ENCODE data around the gene SUPT6H.
A peak's percentile ranks its signal among the peaks of the same experiment; 100 is the strongest.
"Not testable (repeated sequence)": the region's sequence is repeated elsewhere in the genome, so short reads cannot be mapped to it uniquely, and the experiment has no call there.

The SUPT6H gene

DNA sequence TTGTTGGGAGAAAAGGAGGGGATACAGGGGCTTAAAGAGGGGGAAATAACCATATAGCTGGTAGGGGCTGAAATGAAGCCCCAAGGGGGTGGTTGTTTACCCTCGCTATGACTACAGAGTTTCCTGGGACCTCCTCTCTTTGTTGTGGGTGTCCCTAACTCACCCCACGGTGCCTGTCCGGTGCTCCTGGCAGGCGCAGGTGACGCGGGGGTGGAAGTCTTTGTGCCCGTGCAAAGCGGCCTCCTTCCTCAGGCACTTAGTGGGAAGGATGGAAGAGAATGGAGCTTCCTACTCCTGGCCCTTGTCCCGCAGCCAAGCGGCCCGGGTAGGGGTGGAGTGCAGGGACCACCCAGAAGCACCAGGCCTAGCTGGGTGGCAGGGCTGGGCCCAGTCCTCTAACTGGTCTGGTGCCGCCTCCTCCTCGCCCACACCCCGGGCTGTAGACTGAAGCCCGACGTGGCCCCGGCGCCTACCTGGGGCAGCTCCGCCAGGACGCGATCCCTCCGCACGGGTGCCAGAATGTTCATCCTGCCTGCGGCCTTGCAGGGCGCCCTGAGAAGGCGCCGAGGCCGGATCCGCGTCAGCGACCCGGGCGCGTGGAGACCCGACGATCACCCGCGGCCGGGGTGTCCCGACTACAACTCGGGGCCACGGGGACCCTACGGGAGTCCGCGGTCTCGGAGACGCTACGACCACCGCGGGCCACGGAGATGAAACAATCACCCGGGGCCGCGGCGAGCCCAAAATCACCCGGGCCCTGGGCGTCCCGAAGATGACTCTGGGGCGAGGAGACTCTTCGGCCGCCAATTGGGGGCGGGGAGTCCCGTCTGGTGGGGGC is 55.0 kb downstream of the SUPT6H start:
- H3K4me3 ChIP-seq = peak overlapping the region; percentile 84
- no peaks in the 10 kb centered on the region for H3K27me3 ChIP-seq
- no peak for TF ChIP-seq Cebpa-rat (IDR thresholded peaks at IDR 0.05)
- peaks cover 47% of the 10 kb centered on the region for H3K36me3 ChIP-seq
- peaks cover 65% of the 10 kb centered on the region for H3K4me1 ChIP-seq
- H3K9me3 ChIP-seq = no peaks in the 10 kb centered on the region
- peaks cover 47% of the 10 kb centered on the region for H4K20me1 ChIP-seq
- peak overlapping the region; percentile 98 for H3K9ac ChIP-seq
- H3K4me2 ChIP-seq = peak overlapping the region; percentile 98
- H3K27ac ChIP-seq = peak overlapping the region; percentile 99

- no peaks in the 10 kb centered on the region for H3K27me3 ChIP-seq
- TF ChIP-seq Cebpa-rat (IDR thresholded peaks at IDR 0.05) = no peak
- peaks cover 55% of the 10 kb centered on the region for H4K20me1 ChIP-seq
- peaks cover 67% of the 10 kb centered on the region for H3K4me1 ChIP-seq
- H3K9me3 ChIP-seq = no peaks in the 10 kb centered on the region
- H3K4me3 ChIP-seq = peak within 1 kb of the TSS; percentile 84
- peak within 1 kb of the TSS; percentile 98 for H3K9ac ChIP-seq
- H3K27ac ChIP-seq = peak within 1 kb of the TSS; percentile 99
- peak within 1 kb of the TSS; percentile 98 for H3K4me2 ChIP-seq
- peaks cover 54% of the 10 kb centered on the region for H3K36me3 ChIP-seq
Measured at GRCh38 chr17:28717578-28718332, 55.8 kb downstream of the SUPT6H start, which contains the start of gene RAB34. TSS of gene RAB34 (minus strand) at chr17:28717868. CDS start at chr17:28717266, 602 bp downstream.

- Histone ChIP-seq H4K20me1 (peaks cover 62% of the 10 kb centered on the region), H3K4me2 (peak overlapping the region; percentile 98), H3K9me3 (no peaks in the 10 kb centered on the region), H3K27me3 (no peaks in the 10 kb centered on the region), H3K36me3 (peaks cover 54% of the 10 kb centered on the region), H3K4me1 (peaks cover 67% of the 10 kb centered on the region), H3K4me3 (peak overlapping the region; percentile 84), H3K9ac (peak overlapping the region; percentile 98), H3K27ac (peak overlapping the region; percentile 99)
- TF ChIP-seq Cebpa-rat (IDR thresholded peaks at IDR 0.05) = no peak
Measured at GRCh38 chr17:28718333-28719020, 56.5 kb downstream of the SUPT6H start.

DNA sequence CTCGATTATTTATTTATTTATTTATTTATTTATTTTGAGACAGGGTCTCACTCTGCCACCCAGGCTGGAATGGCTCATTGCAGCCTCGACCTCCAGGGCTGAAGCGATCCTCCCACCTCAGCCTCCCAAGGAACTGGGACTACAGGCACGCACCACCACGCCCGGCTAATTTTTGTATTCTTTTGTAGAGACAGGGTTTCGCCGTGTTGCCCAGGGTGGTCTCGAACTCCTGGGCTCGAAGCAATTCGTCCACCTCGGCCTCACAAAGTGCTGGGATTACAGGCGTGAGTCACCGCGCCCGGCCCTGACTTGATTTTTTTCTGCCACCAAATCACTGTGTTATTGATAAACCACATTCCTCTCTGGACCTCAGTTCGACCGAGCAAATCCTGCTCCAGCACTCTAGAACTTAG is 57.0 kb downstream of the SUPT6H start:
- Histone ChIP-seq H3K9ac (peak overlapping the region; percentile 98), H3K4me1 (peaks cover 67% of the 10 kb centered on the region), H3K36me3 (peaks cover 54% of the 10 kb centered on the region), H3K27ac (peak overlapping the region; percentile 99), H3K27me3 (no peaks in the 10 kb centered on the region), H3K9me3 (no peaks in the 10 kb centered on the region), H4K20me1 (peaks cover 68% of the 10 kb centered on the region), H3K4me2 (peak overlapping the region; percentile 98), H3K4me3 (peak overlapping the region; percentile 84)
- no peak for TF ChIP-seq Cebpa-rat (IDR thresholded peaks at IDR 0.05)

DNA sequence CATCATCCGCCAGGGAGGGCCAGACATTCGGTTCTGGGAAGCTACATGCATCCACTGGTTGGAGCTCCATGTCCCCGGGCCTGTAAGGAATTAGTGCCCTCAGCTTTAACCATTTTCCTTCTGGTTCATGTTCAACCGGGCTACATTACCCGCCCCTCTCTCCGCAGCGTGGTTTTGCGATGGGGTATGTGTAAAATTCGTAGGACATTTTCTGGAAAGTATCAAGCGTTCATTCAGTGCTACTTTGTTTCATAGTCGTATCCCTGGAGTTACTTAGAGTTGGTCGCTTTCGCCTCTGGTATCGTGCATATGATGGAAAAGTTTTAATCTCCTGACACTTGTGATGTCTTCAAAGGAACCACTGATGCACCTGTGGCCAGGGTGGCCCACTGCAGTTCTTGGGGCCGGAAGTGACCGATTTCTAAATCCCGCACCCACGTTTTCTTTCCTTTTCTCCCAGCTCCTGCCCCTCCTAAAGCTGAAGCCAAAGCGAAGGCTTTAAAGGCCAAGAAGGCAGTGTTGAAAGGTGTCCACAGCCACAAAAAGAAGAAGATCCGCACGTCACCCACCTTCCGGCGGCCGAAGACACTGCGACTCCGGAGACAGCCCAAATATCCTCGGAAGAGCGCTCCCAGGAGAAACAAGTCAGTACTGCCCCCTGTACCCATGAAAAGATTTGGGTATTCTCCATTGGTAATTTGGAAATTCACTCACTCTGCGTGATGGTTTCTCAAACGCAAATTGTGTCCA is 58.4 kb downstream of the SUPT6H start:
- Histone ChIP-seq H3K9me3 (no peaks in the 10 kb centered on the region), H3K4me2 (peak overlapping the region; percentile 100), H3K27me3 (no peaks in the 10 kb centered on the region), H4K20me1 (peaks cover 69% of the 10 kb centered on the region), H3K9ac (peak overlapping the region; percentile 98), H3K27ac (peak overlapping the region; percentile 99), H3K4me3 (peak overlapping the region; percentile 84), H3K4me1 (peaks cover 71% of the 10 kb centered on the region), H3K36me3 (peaks cover 52% of the 10 kb centered on the region)
- no peak for TF ChIP-seq Cebpa-rat (IDR thresholded peaks at IDR 0.05)

DNA sequence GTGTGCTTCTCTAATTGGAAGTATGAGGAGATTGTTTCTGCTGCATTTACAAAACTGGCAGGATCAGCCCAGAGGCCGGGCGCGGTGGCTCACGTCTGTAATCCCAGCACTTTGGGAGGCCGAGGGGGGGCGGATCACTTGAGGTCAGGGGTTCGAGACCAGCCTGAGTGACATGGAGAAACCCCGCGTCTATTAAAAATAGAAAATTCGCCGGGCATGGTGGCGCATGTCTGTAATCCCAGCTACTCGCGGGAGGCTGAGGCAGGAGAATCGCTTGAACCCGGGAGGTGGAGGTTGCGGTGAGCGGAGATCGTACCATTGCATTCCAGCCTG is 59.0 kb downstream of the SUPT6H start:
- H3K4me1 ChIP-seq = peaks cover 70% of the 10 kb centered on the region
- H3K36me3 ChIP-seq = peaks cover 47% of the 10 kb centered on the region
- peak overlapping the region; percentile 100 for H3K4me2 ChIP-seq
- H3K27ac ChIP-seq = peak overlapping the region; percentile 99
- H3K9ac ChIP-seq = peak overlapping the region; percentile 98
- peak overlapping the region; percentile 84 for H3K4me3 ChIP-seq
- not testable (repeated sequence) for H3K27me3 ChIP-seq, H3K9me3 ChIP-seq
- peaks cover 68% of the 10 kb centered on the region for H4K20me1 ChIP-seq

DNA sequence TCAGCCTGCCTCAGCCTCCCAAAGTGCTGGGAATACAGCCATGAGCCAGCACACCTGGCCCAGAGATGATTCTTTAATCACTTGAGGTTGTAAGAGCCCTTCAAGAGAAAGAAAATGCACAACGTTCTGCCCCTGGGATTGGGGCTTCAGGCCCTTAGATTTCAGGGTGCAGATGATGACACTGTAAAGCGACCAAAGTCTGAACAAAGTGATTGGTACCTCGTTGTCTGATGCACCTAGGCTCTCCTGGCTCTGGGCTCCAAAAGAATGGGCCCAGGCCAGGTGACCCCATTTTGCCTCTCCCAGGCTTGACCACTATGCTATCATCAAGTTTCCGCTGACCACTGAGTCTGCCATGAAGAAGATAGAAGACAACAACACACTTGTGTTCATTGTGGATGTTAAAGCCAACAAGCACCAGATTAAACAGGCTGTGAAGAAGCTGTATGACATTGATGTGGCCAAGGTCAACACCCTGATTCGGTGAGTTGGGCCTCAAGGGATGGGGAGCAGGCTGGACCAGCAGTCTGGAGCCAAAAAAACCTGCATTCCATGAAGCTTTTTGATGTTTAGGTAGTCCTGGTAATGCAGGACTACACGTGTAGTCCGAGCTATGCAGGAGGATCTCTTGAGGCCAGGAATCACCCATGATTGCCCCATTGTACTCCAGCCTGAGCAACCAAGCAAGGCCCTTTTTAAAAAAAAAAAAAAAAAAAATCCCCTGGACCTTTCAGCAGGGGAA is 60.6 kb downstream of the SUPT6H start:
- peak overlapping the region; percentile 99; the same call in 1 of the 2 replicates for H3K27ac ChIP-seq

GRCh38 chr17:28723159-28723835 is 61.3 kb downstream of the SUPT6H start:
- Histone ChIP-seq H3K27ac (no peak overlapping the region), H3K4me1 (peaks cover 71% of the 10 kb centered on the region), H3K9ac (peak overlapping the region; percentile 98), H3K9me3 (no peaks in the 10 kb centered on the region), H3K36me3 (peaks cover 46% of the 10 kb centered on the region), H3K4me2 (peak overlapping the region; percentile 100), H3K27me3 (no peaks in the 10 kb centered on the region), H4K20me1 (peaks cover 59% of the 10 kb centered on the region), H3K4me3 (peak overlapping the region; percentile 84; the same call in 1 of the 2 replicates)
- no peak for TF ChIP-seq Cebpa-rat (IDR thresholded peaks at IDR 0.05)

More for the DNA sequence above, 60.6 kb downstream of the SUPT6H start:
- Histone ChIP-seq H3K36me3 (peaks cover 46% of the 10 kb centered on the region), H3K9ac (peak overlapping the region; percentile 98), H3K9me3 (no peaks in the 10 kb centered on the region), H3K27me3 (no peaks in the 10 kb centered on the region), H3K4me3 (peak overlapping the region; percentile 84), H4K20me1 (peaks cover 59% of the 10 kb centered on the region), H3K4me1 (peaks cover 66% of the 10 kb centered on the region), H3K4me2 (peak overlapping the region; percentile 100)
- TF ChIP-seq Cebpa-rat (IDR thresholded peaks at IDR 0.05) = no peak

- H3K27ac ChIP-seq, H3K27me3 ChIP-seq, H3K9me3 ChIP-seq, H3K4me3 ChIP-seq: not testable (repeated sequence)
- H3K4me1 ChIP-seq = peaks cover 65% of the 10 kb centered on the region
- peaks cover 46% of the 10 kb centered on the region for H3K36me3 ChIP-seq
- H3K9ac ChIP-seq = peak overlapping the region; percentile 98; the same call in 1 of the 2 replicates
- peaks cover 59% of the 10 kb centered on the region for H4K20me1 ChIP-seq
- peak overlapping the region; percentile 100 for H3K4me2 ChIP-seq
Measured at GRCh38 chr17:28723836-28724499, 62.0 kb downstream of the SUPT6H start.

All from BLaER1 (cell line).